SKM-1 (cell line): ENCODE results near the gene LRFN3.
A peak's percentile ranks its signal among the peaks of the same experiment; 100 is the strongest.
"Not testable (repeated sequence)": the region's sequence is repeated elsewhere in the genome, so short reads cannot be mapped to it uniquely, and the experiment has no call there.

ENCODE experiments used
- DNase-seq: peaks from one replicate; lab custom pipeline; 2025; ENCODE audit not compliant: unreplicated experiment; lab: John Stamatoyannopoulos, UW

LRFN3 gene

DNA sequence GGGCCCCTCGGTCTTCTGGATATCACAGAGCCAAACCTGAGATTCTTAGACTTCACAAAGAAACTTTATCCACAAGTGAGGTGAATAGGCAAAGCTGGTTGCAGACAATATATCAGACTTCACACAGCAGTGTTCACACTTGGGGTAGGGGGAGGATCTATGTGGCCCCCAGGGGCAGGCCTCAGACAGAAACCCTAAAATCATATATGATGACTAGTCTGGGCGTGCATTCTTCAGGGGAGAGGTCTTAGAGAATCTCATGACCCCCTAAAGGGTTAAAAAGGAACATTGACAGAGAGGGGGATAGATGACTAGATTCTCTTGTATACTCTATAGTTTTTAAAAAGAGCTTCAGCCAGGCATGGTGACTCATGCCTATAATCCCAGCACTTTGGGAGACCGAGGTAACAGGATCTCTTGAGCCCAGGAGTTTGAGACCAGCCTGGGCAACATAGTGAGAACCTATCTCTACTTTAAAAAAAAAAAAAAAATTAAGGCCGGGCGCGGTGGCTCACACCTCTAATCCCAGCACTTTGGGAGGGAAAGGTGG, 30.9 kb upstream of the LRFN3 start:
- no peak for DNase-seq

- DNase-seq, result no peak
These were observed 28.8 kb upstream of the LRFN3 start for GRCh38 chr19:35907377-35907745.

- DNase-seq, result peak; percentile 31
These were observed 28.1 kb upstream of the LRFN3 start, which contains the start of gene TYROBP for GRCh38 chr19:35908010-35908441. Gene TYROBP (minus strand): TSS chr19:35908295. CDS start chr19:35908228, 67 bp downstream.

DNA sequence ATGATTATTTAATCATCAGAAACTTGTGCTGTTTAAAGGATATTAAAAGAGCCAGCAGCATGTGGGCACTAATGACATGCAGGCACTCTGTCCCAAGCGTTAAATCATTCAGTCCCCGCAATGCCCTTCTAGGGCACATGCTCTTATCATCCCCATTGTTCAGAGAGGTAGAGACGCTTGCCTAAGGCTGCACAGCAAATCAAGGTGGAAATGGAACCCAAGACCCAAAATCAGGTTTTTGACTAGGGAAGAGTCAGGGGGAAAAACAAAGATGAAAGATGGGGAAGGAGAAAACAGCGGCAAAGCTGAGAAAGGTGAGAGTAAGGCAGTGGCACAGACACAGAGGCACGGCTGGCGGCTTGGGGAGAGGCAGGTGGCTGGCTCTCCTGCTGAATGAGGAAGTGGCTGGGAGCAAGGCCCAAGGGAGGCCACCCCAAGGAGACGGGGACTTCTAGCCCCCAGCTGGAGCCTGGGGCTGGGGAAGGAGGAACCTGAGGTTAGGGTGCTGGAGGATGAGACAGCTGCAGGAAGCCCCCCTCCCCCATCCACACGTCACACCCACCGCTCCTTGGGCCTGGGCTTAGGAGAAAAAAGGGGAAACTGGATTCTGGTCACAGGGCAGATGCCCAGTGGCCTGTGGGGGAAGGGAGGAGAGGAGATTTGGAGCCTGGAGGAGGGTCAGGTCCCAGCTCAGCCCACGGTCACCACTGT, 27.0 kb upstream of the LRFN3 start:
- peak; percentile 98 for DNase-seq

DNA sequence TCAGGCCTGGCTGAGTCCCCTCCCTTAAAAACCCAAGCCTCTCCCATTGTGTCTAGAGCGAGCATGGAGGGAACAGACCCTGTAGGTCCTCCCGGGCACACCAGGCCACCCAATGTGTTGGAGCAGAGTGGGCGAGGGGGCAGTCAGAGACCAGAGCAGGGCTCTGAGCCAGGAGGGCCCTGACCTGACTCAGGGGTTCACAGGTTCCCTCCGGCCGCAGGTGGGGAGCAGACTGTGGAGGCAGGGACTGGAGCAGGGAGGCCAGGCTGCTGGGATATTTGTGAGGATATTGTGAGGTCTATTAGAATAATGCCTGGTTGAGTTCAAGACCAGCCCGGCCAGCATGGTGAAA, 26.5 kb upstream of the LRFN3 start:
- DNase-seq, result no peak

DNA sequence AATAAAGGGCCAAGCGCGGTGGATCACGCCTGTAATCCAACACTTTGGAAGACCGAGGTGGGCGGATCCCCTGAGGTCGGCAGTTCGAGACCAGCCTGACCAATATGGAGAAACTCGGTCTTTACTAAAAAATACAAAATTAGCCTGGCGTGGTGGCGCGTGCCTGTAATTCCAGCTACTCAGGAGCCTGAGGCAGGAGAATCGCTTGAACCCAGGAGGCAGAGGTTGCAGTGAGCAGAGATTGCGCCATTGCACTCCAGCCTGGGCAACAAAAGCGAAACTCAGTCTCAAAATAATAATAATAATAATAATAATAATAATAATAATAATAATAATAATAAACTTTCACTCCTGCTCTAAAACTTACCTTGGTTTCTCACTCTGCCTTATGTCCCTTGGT, 25.8 kb upstream of the LRFN3 start:
- not testable (repeated sequence) for DNase-seq

DNA sequence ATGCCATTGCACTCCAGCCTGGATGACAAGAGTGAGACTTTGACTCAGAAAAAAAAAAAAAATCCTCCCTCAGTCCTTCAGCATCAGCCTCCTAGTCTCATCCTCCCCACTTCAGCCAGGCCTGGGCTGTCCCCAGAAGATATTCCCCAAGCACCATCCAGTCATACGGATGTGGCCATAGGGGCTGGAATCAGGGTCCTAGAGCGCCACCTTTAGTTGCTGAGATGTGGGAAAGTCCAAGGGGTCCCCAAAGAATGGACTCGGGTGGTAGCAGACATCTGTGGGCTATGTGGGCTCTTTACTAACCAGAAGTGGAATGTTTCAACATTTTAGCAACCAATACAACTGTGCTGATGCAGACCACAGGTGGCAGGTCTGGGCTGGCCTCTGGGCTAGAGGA, 25.0 kb upstream of the LRFN3 start:
- no peak for DNase-seq

DNA sequence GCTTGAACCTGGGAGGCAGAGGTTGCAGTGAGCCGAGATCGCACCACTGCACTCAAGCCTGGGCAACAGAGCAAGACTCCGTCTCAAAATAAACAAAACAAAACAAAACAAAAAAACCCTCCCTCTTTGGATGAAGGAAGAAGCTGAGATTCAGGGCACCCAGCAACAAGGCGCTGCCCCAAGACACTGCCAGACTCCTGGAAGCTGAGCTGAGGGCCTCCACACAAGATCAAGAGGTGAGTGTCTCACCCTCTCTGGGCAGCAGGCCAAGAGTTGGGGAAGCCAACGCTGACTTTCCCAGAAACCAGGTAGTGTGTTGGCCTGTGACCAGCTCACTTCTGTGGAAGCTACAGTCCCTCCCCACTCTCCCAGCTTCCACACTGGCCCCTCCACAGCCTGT, 24.4 kb upstream of the LRFN3 start:
- DNase-seq, result no peak

DNA sequence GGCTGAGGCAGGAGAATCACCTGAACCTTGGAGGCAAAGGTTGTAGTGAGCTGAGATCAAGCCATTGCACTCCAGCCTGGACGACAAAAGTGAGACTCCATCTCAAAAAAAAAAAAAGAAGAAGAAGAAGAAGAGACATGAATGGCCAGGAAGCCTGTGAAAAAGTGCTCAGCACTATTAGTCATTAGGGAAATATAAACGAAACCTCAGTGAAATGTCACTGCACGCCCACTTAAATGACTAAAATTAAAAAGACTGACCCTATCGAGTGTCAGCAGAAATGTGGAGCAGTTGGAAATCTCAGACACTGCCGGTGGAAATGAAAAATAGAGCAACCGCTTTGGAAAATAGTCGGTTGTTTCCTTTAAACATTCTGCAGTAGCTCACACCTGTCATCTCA, 22.6 kb upstream of the LRFN3 start:
- no peak for DNase-seq

DNA sequence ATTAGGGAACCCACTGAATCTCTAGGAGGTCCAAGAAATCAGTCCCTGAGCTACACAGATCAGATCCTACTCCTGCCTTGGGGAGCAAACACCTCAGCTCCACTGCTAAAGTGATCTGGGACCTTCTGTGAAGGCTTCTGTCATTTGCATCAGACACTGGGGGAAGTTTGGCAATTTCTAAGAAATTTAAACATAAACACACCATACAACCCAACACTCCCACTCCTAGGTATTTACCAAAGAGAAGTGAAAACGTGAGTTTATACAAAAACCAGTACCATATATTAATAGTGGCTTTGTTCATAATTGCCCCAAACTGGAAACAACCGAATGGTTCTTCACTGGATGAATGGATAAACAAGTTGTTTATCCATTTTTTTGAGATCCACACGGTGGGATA, 20.7 kb upstream of the LRFN3 start:
- no peak for DNase-seq

GRCh38 chr19:35919306-35919705, 16.9 kb upstream of the LRFN3 start:
- DNase-seq, result no peak

DNA sequence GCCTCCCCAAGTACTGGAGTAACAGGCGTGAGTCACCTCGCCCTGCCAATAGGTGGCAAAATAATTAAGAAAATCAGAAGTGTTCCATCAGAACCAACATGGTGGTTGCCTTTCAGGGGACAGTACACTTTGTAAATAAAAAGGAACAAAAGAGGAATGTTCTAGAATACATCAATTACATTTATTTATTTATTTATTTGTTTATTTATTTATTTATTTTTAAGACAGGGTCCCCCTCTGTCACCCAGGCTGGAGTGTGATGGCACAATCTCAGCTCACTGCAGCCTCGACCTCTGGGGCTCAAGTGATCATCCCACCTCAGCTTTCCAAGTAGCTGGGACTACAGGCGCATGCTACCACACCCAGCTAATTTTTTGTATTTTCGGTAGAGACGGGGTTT, 15.2 kb upstream of the LRFN3 start:
- no peak for DNase-seq

- DNase-seq, result no peak
These were observed 10.7 kb upstream of the LRFN3 start for GRCh38 chr19:35925501-35925900.

GRCh38 chr19:35928507-35928906, 7.7 kb upstream of the LRFN3 start:
- no peak for DNase-seq

DNA sequence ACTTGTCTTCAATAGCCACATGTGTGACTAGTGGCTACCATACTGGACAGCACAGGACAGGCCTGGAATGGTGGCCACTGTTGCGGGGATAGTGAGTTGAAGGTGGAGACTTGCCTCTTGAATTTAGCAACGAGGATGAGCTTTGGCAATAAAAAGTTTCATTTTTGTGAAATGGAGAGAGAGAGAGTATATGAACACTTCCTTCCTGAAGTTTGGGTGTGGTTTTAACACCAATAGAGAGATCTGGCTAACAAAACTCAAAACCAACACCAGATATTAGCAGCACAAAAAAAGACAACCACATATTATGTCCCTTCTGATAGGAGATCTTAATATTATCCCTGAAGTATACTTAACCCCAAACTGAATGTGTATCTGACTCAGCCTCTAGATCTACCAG, 6.3 kb upstream of the LRFN3 start:
- DNase-seq, result no peak

DNA sequence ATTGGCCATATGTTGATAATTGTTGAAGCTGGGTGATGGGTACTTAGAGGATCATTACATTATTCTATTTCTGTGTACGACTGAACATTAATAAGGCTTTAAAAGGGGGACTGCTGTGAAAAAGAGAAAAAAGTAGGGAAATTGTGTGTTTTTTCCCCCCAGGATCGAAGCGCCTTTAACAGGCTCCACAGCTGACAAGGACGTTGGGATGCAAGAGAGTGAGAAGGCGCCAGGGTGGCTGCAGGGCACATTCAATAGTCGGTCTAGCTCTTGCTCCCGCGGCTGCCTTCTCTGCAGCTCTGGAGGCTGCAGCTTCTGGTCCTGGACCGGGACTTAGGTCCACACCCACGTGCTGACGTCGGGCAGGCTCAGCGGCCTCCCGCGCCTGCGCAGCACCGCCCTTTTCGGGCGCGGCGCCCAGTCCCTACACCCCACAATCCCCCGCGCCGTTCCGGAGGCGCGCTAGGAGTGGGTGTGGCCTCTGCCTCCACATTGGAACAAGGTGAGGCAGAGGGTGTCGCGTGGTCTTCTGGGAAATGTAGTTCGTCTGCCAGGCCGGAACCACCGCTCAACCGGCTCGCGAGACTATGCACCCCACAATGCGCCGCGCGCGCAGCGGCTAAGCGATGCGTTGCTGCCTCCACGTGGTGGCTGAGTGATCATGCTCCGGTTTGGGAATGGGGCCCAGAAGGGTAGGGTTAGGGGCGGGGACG, 4.9 kb upstream of the LRFN3 start:
- DNase-seq, result peak; percentile 98

DNA sequence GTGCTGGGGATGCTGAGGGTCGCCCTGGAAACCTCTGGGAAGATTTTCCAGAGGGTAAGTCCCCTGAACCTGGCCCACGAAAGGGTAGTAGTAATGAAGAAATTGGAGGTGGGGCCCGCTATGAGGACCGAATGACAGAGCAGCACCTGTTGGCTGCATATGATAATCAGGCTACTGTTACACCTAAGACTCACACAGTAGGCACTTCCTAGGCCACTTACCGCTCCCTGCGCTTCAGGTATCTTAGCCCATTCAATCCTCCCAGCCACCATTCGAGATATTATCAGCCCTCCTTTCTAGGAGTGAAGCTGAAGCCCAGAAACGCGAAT, 4.3 kb upstream of the LRFN3 start:
- DNase-seq, result no peak

- DNase-seq, result no peak
These were observed 3.8 kb upstream of the LRFN3 start for GRCh38 chr19:35932291-35932936.

DNA sequence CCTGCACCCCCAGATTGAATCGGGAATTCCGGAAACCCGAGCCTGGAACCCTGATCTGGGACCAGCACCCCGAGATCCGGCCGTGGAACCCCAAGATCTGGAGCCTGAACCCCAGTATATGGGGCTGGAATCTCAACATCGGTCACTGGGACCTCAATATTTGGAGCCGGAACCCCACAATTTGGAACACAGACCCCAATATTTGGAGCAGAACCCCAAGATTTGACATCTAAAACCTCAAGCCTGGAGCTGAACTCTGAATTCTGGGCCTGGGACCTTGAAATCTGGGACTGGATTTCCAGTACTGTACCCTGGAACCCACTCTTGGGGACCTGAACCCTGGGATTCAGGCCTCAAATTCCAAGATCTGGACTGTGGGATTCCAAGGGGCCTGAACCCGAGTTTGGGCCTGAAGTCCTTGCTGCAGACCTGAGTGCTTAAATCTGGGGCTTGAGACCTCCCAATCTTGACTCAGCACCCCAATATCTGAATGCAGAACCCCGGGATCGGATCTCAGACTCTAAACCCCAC, 629 bp downstream of the LRFN3 start:
- no peak for DNase-seq

DNA sequence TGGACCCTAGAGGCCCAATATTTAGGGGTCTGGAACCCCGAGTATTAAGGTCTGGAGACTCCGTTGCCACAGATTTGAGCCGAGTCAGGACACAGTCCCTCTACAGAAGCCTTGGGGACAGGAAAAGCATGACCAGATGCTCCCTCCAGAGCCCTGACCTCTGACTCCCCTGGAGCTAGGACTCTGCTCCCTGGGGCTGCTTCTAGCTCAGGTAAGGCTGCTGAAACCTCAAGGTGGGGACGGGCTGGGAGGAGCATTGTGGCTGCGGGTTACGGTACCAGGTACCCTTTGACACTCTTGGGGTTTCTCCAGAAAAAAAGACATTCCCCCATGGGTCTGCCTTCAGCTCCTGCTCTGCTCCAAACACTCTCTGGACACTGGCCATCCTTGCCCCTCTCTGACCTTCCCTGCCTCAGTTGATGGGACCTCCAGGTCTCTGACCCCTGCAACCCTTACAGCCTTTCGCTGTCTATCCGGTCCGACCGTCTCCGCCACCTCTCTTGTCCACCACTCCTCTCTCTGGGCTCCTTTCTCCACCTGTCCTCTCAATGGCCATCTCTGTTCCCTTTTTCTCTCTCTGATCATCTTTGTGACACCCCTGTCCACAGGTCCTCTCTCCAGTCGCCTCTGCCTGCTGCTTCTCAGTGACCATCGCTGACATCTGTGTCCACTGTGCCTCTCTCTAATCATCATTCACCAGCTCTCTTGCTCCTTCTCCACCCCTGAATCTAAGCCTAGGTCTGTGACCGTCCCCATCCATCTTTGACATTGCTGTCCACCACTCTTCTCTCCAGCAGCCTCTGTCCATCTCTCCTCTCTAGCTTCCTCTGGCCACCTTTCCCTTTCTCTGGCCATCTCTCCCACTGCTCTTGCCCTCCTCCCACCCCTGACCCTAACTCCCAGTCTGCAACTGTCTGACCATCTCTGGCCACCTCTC, 1.4 kb downstream of the LRFN3 start:
- DNase-seq, result no peak
